ENCODE results near the gene VASH2.

DNA sequence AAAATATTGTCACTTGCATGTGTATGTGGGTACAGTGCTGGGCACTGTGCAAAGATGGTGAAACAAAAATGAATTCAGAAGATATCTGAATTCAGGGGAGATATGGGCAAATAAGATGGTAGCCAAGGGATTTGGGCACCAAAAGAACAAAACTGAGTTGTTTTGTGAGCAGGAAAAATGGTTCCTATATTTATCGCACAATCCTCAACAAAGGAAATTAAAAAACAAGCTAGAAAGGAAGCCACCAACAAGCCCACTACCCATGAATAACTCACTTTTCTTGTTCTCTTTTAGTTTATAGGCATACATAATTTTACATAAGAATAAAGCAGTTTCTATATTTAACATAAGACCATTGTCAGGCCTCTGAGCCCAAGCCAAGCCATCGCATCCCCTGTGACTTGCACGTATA lies 40.7 kb upstream of the VASH2 start:
- TF ChIP-seq CTCF (IDR thresholded peaks at IDR 0.05) = no peak
- no peak for TF ChIP-seq POLR2A (IDR thresholded peaks at IDR 0.05)
